CD4-positive, CD25-positive, alpha-beta regulatory T cell (primary cell): ENCODE results near the gene HSFX2. TPM values are rescaled to one million over a fixed set of nuclear protein-coding genes. Genes with fewer than 3 reads are reported as not detected.
"Not testable (repeated sequence)": the region's sequence is repeated elsewhere in the genome, so short reads cannot be mapped to it uniquely, and the experiment has no call there.

ENCODE experiments used
- ATAC-seq, 2 donors: fragments of 150-1000 bp; cut with Tn5 transposase; one replicate each; pipeline ENCODE4 v1.10.0; 2021; ENCODE audit warnings: low read depth in 2 of 2, moderate number of reproducible peaks in 2 of 2, moderate library complexity in 1 of 2
- DNase-seq, 3 donors: peaks; one replicate each; pipeline versions ENCODE4 v3.0.0 to v3.0.0-alpha.2; 2012 to 2022; ENCODE audit warnings: mixed read lengths in 1 of 3
- H3K27ac ChIP-seq: one replicate; pipeline ENCODE4 v1.7.0; 2013; ENCODE audit warnings: mild to moderate bottlenecking, low read length; ENCODE audit not compliant: insufficient read depth, poor library complexity, severe bottlenecking
- H3K27me3 ChIP-seq: one replicate; pipeline ENCODE4 v1.7.0; 2013; ENCODE audit warnings: low read length; ENCODE audit not compliant: control insufficient read depth, insufficient read depth
- H3K36me3 ChIP-seq: one replicate; pipeline ENCODE4 v1.7.0; 2013; ENCODE audit warnings: mild to moderate bottlenecking, low read length, moderate library complexity; ENCODE audit not compliant: control insufficient read depth, insufficient read depth
- H3K4me1 ChIP-seq: 2 replicates; pipeline ENCODE4 v1.7.0; 2013; ENCODE audit warnings: mild to moderate bottlenecking, low read length; ENCODE audit not compliant: insufficient read depth, control insufficient read depth, poor library complexity, severe bottlenecking
- H3K4me3 ChIP-seq: one replicate; pipeline ENCODE4 v1.7.0; 2013; ENCODE audit warnings: low read depth, mild to moderate bottlenecking, low read length, moderate library complexity
- H3K9me3 ChIP-seq, 2 experiments: 1 replicate in 1 of 2; 2 replicates in 1 of 2; pipeline ENCODE4 v1.7.0; 2013; ENCODE audit warnings: low read length in 2 of 2, mild to moderate bottlenecking in 1 of 2, moderate library complexity in 1 of 2; ENCODE audit not compliant: control insufficient read depth in 2 of 2
- H3K27ac Mint-ChIP-seq, 3 donors: one replicate each; pipeline ENCODE4 v1.8.0; 2020 to 2022; ENCODE audit warnings: mild to moderate bottlenecking in 3 of 3, mixed read lengths in 3 of 3, moderate library complexity in 2 of 3
- H3K27me3 Mint-ChIP-seq: one replicate; pipeline ENCODE4 v1.8.0; 2022; ENCODE audit warnings: mild to moderate bottlenecking, mixed read lengths
- H3K36me3 Mint-ChIP-seq: one replicate; pipeline ENCODE4 v1.8.0; 2020; ENCODE audit warnings: mixed read lengths
- H3K4me1 Mint-ChIP-seq, 4 donors: one replicate each; pipeline ENCODE4 v1.8.0; 2020 to 2022; ENCODE audit warnings: mixed read lengths in 4 of 4, mild to moderate bottlenecking in 1 of 4
- H3K4me3 Mint-ChIP-seq, 4 donors: one replicate each; pipeline ENCODE4 v1.8.0; 2020 to 2022; ENCODE audit warnings: mild to moderate bottlenecking in 4 of 4, mixed read lengths in 4 of 4, moderate library complexity in 3 of 4
- H3K9me3 Mint-ChIP-seq, 7 donors: one replicate each; pipeline ENCODE4 v1.8.0; 2020 to 2022; ENCODE audit warnings: mixed read lengths in 7 of 7, mild to moderate bottlenecking in 3 of 7, moderate library complexity in 2 of 7
- polyA plus RNA-seq, 4 donors: library from polyadenylated mRNA; unstranded; fragments of 300-500 nt; fragmentation: Illumina TruSeq; gene quantifications; one replicate each; pipeline ENCODE4 v1.2.3, GENCODE V29; 2021
- total RNA-seq: library from RNA; stranded (reverse); gene quantifications from one replicate; pipeline ENCODE4 v1.2.3, GENCODE V29; 2022

The HSFX2 gene
- total and polyA plus RNA-seq, 5 donors from 2014 or later, result not detected

DNA sequence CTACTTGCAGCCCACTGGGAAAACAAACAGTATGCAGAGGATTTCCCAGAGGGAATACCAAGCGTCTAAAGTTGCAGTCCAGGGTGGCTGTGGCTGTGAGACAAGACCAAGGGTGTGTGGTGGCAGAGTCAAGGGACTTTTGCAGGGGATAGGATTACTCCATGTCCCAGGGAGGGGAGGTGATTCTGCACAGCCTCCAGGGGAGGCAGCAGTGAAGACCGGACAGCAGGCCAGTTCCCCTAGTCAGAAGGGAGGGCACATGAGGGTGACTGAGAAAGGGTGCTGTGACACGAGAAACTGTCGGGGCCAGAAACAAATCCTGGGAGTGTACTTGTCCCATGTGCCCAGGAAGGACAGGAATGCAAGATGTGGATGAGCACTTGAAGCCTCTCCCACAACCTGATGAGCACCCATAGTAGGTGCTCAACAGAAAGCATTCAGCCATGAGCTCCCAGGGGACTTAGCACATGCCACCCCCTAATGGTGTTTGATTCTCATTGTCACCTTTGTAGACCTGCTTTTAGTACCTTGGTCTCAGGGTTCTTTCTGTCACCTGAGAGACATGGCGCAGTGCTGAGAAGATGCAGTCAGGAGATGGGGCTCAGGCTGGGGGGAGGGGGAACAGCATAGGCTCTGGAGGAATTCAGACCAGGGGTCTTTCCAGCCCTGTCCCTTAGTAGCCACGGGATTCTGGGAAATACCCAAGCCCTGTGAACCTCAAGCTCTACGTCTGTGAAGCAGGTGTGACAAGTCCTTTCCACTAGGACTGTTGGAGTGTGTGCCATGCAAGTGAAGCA, 27.3 kb downstream of the HSFX2 start:
- Mint-ChIP-seq H3K9me3 (no peaks in the 10 kb centered on the region), H3K4me1 (no peaks in the 10 kb centered on the region), H3K36me3 (no peaks in the 10 kb centered on the region), H3K27ac (no peak overlapping the region), H3K27me3 (no peaks in the 10 kb centered on the region), H3K4me3 (no peak overlapping the region)
- Histone ChIP-seq H3K36me3 (no peaks in the 10 kb centered on the region), H3K27me3 (no peaks in the 10 kb centered on the region), H3K27ac (no peak overlapping the region), H3K9me3 (no peaks in the 10 kb centered on the region), H3K4me1 (no peaks in the 10 kb centered on the region), H3K4me3 (no peak overlapping the region)
- ATAC-seq (no peak), DNase-seq (no peak)

DNA sequence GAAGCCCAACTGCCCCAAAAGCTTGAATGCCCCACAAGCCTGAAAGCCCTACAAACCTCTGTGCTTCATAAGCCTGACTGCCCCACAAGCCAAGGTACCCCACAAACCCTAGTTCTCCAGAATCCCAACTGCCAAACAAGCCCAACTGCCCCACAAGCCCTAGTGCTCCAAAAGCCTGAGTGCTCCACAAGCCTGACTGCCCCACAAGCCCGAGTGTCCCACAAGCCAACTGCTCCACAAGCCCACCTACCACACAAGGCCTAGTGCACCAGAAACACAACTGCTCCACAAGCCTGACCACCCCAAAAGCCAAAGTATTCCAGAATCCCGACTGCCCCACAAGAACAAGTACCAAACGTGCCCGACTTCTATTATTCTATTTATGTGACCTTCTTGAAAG, 31.8 kb downstream of the HSFX2 start:
- no peak overlapping the region for H3K4me3 ChIP-seq
- H3K4me1 ChIP-seq, result no peaks in the 10 kb centered on the region
- H3K9me3 ChIP-seq, result no peaks in the 10 kb centered on the region
- Mint-ChIP-seq H3K27ac (no peak overlapping the region), H3K36me3 (no peaks in the 10 kb centered on the region), H3K9me3 (no peaks in the 10 kb centered on the region), H3K4me1 (no peaks in the 10 kb centered on the region), H3K27me3 (no peaks in the 10 kb centered on the region), H3K4me3 (no peak overlapping the region)
- no peaks in the 10 kb centered on the region for H3K36me3 ChIP-seq
- H3K27me3 ChIP-seq, result no peaks in the 10 kb centered on the region
- H3K27ac ChIP-seq, result no peak overlapping the region
- ATAC-seq (no peak), DNase-seq (no peak)

DNA sequence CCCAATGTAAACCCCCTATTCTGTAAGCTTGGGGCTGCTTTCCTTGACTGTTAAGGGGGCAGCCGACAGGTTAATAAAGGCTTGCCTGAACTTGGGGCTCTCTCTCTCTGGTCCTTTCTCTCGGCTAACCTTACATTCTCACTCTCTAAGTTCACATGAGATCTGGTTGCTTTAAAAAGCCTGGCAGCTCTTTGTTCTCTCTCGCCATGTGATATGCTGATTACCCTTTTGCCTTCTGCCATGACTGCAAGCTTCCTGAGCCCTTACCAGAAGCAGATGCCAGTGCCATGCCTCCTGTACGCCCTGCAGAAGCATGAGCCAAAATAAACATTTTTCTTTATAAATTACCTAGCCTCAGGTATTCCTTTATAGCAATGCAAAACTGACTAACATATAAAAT, 39.9 kb downstream of the HSFX2 start:
- ATAC-seq, H3K9me3 Mint-ChIP-seq: not testable (repeated sequence)

DNA sequence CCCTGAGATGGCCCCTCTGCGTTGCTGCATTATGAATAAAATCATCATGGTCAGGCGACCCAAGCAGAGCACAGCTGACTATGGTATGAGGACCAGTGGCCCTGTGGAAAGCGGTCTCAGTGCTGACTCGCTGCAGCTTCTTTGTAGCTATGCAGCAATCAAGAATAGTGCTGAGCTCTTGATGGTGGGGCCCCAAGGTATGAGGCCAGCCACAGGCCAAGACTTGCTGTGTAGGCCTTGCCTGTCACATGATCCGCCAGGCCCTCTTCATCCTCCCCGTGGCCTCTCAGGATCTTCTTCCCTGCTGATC, 43.2 kb downstream of the HSFX2 start:
- not testable (repeated sequence) for H3K4me3 ChIP-seq, H3K27me3 Mint-ChIP-seq, H3K4me1 ChIP-seq

More for the DNA sequence above, 39.9 kb downstream of the HSFX2 start:
- not testable (repeated sequence) for H3K36me3 ChIP-seq, H3K27ac ChIP-seq, H3K4me1 ChIP-seq, H3K4me3 Mint-ChIP-seq, H3K27ac Mint-ChIP-seq, H3K4me1 Mint-ChIP-seq, H3K27me3 Mint-ChIP-seq, H3K27me3 ChIP-seq, DNase-seq, H3K36me3 Mint-ChIP-seq, H3K9me3 ChIP-seq, H3K4me3 ChIP-seq

DNA sequence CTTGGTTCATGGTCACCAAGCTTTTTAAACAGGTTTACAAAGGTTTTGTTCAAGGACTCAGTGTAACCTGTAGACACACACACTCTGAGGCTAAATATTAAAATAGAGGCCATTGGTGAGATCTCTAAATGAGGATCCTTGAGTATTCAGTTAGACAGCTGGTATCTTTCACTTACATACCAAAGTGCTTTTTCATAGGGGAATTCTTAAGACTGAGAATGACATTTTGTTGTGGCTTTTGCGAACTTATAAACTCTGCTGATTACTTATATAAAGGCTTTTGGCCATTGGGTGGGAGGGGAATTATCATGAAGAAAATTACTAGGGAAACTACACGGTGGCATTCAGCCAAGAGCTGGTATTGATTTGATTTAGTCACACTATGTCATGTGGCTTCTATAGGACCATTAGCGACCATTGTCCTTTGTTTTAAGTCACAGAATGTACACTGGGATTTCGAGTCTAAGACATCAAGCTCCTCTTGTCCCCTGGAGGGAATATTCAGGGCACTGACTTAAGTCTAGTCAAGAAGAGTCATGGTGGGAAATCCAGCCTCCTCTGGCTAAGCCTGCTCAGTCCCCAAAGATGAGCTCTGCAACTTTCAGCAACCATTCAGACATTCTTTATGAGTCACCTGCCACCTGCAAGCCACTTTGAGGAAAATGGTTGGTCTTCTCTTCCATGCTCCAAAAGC, 43.7 kb downstream of the HSFX2 start:
- H3K9me3 Mint-ChIP-seq, result not testable (repeated sequence)

More for the DNA sequence above, 43.2 kb downstream of the HSFX2 start:
- not testable (repeated sequence) for H3K9me3 Mint-ChIP-seq, H3K4me1 Mint-ChIP-seq, H3K27me3 ChIP-seq, H3K27ac Mint-ChIP-seq, H3K36me3 Mint-ChIP-seq, ATAC-seq, H3K36me3 ChIP-seq, H3K9me3 ChIP-seq, DNase-seq, H3K4me3 Mint-ChIP-seq, H3K27ac ChIP-seq

DNA sequence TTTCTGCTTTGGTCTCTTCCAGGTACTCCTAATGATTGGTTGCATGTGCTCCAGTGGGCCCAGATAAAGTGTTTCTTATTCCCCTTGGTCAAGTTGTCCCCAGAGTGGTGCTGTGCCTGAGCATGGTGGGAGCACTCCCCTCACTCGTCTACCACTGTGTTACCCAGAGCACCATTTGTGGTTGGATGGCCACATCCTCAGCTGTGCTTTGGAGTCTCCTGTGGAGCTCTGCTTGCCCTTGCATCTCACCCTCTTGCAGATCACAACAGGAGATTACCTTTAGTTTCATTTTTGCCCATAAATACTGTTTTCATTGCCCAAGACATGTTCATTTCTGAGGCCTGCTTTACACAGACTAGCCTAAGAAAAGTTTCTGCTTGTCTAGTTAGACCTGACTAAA, 44.7 kb downstream of the HSFX2 start:
- H3K27ac Mint-ChIP-seq, result not testable (repeated sequence)
- peak in 1 of 2 donors; percentile 40 for ATAC-seq

More for the DNA sequence above, 43.7 kb downstream of the HSFX2 start:
- H3K27ac ChIP-seq, H3K36me3 Mint-ChIP-seq, H3K27me3 Mint-ChIP-seq, H3K36me3 ChIP-seq, H3K4me3 Mint-ChIP-seq, H3K4me1 ChIP-seq, H3K27me3 ChIP-seq, ATAC-seq, H3K27ac Mint-ChIP-seq, H3K4me1 Mint-ChIP-seq, H3K4me3 ChIP-seq, H3K9me3 ChIP-seq, DNase-seq: not testable (repeated sequence)

DNA sequence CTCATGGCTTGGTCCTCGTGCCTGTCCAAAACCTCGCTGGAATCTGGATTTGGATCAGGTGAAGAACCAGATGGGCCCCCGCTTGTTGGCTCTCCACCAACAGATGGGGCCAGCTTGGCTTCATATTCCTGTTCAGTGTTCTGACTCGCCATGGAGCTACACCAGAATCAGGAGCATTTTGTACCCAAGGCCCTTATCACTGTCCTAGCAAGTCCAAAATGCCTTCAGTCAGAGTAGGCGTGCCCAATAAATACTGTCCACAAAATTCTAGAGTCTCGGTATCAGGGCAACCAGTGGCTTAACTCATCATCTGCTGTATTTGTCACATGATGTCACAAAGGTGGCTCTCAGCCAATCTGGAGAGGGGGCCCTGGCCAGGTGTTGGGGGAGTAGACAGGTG, 45.4 kb downstream of the HSFX2 start, which contains the start of gene HSFX3:
Gene HSFX3, minus strand, starts transcription at position 224 of the 400 bp plus-strand sequence. Its CDS starts 72 bp downstream, at position 152.
- H3K4me3 Mint-ChIP-seq, H3K27me3 ChIP-seq, H3K4me3 ChIP-seq, DNase-seq, H3K36me3 Mint-ChIP-seq, H3K9me3 Mint-ChIP-seq, H3K27ac Mint-ChIP-seq, H3K9me3 ChIP-seq, ATAC-seq, H3K27ac ChIP-seq, H3K4me1 Mint-ChIP-seq, H3K36me3 ChIP-seq, H3K27me3 Mint-ChIP-seq, H3K4me1 ChIP-seq: not testable (repeated sequence)

More for the DNA sequence above, 44.7 kb downstream of the HSFX2 start:
- H3K36me3 Mint-ChIP-seq, H3K27me3 ChIP-seq, H3K4me3 Mint-ChIP-seq, H3K4me1 Mint-ChIP-seq, H3K27me3 Mint-ChIP-seq, H3K36me3 ChIP-seq, DNase-seq, H3K9me3 Mint-ChIP-seq, H3K9me3 ChIP-seq, H3K27ac ChIP-seq, H3K4me3 ChIP-seq, H3K4me1 ChIP-seq: not testable (repeated sequence)

DNA sequence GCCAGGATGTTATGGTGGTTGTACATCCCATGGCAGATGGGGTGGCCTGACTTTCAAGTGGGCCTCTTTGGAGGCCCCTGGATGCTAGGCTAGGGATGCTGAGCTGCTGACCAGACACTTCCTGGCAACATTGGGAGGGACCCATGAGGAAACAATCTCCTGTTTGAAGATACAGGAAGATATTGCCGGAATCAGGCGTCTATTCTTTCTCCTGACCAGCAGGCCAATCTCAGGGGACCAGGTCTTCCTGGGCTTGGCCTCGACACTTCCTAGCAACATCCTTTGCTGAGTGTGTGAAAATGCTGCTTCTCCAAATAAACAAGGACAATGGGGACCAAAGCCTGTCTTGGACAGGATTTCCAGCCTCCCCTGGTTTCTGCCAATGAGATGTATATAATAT, 47.3 kb downstream of the HSFX2 start:
- not testable (repeated sequence) for H3K27me3 ChIP-seq, H3K27ac ChIP-seq, H3K27ac Mint-ChIP-seq, H3K9me3 ChIP-seq, H3K36me3 Mint-ChIP-seq, H3K36me3 ChIP-seq, DNase-seq, H3K27me3 Mint-ChIP-seq, H3K4me3 Mint-ChIP-seq, H3K4me1 Mint-ChIP-seq, H3K4me3 ChIP-seq, ATAC-seq, H3K9me3 Mint-ChIP-seq, H3K4me1 ChIP-seq
